Fibroblast of lung (primary cell): Measurements from ENCODE around the gene KIAA1755. TPM values are rescaled to one million over a fixed set of nuclear protein-coding genes. Genes with fewer than 3 reads are reported as not detected.

Experiments
- DNase-seq, 2 donors: peaks; one replicate each; pipeline versions ENCODE4 v3.0.0 to v3.0.0-alpha.2; 2010; ENCODE audit warnings: low read depth in 2 of 2
- H2AFZ ChIP-seq: 2 replicates; pipeline ENCODE4 v1.5.1; 2012; ENCODE audit warnings: low read length, control low read depth, inconsistent platforms
- H3K27ac ChIP-seq: 2 replicates; pipeline ENCODE4 v1.5.1; 2011; ENCODE audit warnings: low read length, control low read depth; ENCODE audit not compliant: insufficient read depth
- H3K27me3 ChIP-seq: 2 replicates; pipeline ENCODE4 v1.5.1; 2011; ENCODE audit warnings: mild to moderate bottlenecking, low read length; ENCODE audit not compliant: control insufficient read depth, insufficient read depth
- H3K36me3 ChIP-seq: 2 replicates; pipeline ENCODE4 v1.5.1; 2011; ENCODE audit warnings: low read length; ENCODE audit not compliant: control insufficient read depth, insufficient read depth
- H3K4me1 ChIP-seq: 2 replicates; pipeline ENCODE4 v1.5.1; 2011; ENCODE audit warnings: low read length; ENCODE audit not compliant: control insufficient read depth, insufficient read depth; ENCODE audit errors: extremely low read depth
- H3K4me2 ChIP-seq: 2 replicates; pipeline ENCODE4 v1.5.1; 2011; ENCODE audit warnings: low read length, control low read depth; ENCODE audit not compliant: insufficient read depth; ENCODE audit errors: extremely low read depth
- H3K4me3 ChIP-seq, 4 experiments: fragments of 200-600 bp in 1 of 4; sonication (generic) in 1 of 4; replicated peaks in 1 of 4; 2 replicates each; pipeline ENCODE4 v1.5.1; 2011 to 2016; ENCODE audit warnings: low read length in 4 of 4, low read depth in 3 of 4, mild to moderate bottlenecking in 3 of 4, control low read depth in 2 of 4, inconsistent platforms in 1 of 4, mixed read lengths in 1 of 4; ENCODE audit not compliant: insufficient read depth in 1 of 4; ENCODE audit errors: control extremely low read depth in 1 of 4
- H3K79me2 ChIP-seq: 2 replicates; pipeline ENCODE4 v1.5.1; 2012; ENCODE audit warnings: mild to moderate bottlenecking, low read length, inconsistent platforms; ENCODE audit not compliant: control insufficient read depth, insufficient read depth
- H3K9ac ChIP-seq: 2 replicates; pipeline ENCODE4 v1.5.1; 2011; ENCODE audit warnings: mild to moderate bottlenecking, low read length, control low read depth; ENCODE audit not compliant: insufficient read depth
- H3K9me3 ChIP-seq: 2 replicates; pipeline ENCODE4 v1.5.1; 2012; ENCODE audit warnings: low read depth, low read length; ENCODE audit not compliant: control insufficient read depth, insufficient read depth
- H4K20me1 ChIP-seq: 2 replicates; pipeline ENCODE4 v1.5.1; 2011; ENCODE audit warnings: low read length; ENCODE audit not compliant: control insufficient read depth, insufficient read depth; ENCODE audit errors: extremely low read depth
- CTCF ChIP-seq, 2 donors: IDR thresholded peaks in 1 of 2; conservative IDR thresholded peaks in 1 of 2; 1 replicate in 1 of 2; 2 replicates in 1 of 2; pipeline ENCODE4 v1.5.1; 2011 to 2012; ENCODE audit warnings: low read length in 2 of 2, control low read depth in 1 of 2, inconsistent platforms in 1 of 2, low read depth in 1 of 2, mild to moderate bottlenecking in 1 of 2
- EZH2 ChIP-seq: IDR thresholded peaks from 2 replicates; pipeline ENCODE4 v1.5.1; 2012; ENCODE audit warnings: low read length, control low read depth, mild to moderate bottlenecking; ENCODE audit errors: missing control alignments
- polyA plus RNA-seq, 2 donors: library from polyadenylated mRNA; depleted of rRNA in 1 of 2; stranded (reverse) in 1 of 2; unstranded in 1 of 2; fragments of >200 nt; gene quantifications; 2 replicates each; pipeline ENCODE4 v1.2.1, GENCODE V29; 2011 to 2012; ENCODE audit warnings: missing spikeins in 1 of 2
- total RNA-seq: library from RNA; depleted of rRNA; stranded (reverse); fragments of >200 nt; gene quantifications from 2 replicates; pipeline ENCODE4 v1.2.1, GENCODE V29; 2014

KIAA1755 gene
- total and polyA plus RNA-seq, 2 donors (not counting 1 experiment from before 2014, with no cell fraction given), result 0.60 to 2.8 TPM

DNA sequence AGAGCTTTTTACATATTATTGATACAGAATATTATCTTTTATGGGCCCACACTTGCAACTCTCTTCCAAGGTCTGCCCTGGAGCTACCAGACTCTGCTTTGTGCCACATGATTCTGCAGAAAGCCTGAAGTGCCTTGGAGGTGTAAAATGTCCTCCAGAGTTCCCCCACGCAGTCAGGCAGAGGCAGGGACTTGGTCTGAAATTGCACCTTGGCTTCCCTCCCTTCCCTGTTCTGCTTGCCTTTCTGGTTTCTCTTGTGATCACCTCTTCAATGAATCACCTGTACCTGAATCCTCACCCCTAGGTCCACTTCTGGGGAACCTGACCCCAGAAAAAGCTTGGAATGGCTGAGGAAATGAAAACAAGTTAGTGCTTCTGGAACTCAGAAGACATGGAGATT, 52.4 kb downstream of the KIAA1755 start:
- Histone ChIP-seq H3K79me2 (no peaks in the 10 kb centered on the region), H3K4me1 (peaks cover 6% of the 10 kb centered on the region), H2AFZ (no peak overlapping the region), H3K36me3 (no peaks in the 10 kb centered on the region), H3K4me2 (no peak overlapping the region), H4K20me1 (no peaks in the 10 kb centered on the region), H3K27me3 (no peaks in the 10 kb centered on the region), H3K27ac (no peak overlapping the region), H3K4me3 (no peak overlapping the region), H3K9ac (no peak overlapping the region), H3K9me3 (no peaks in the 10 kb centered on the region)
- DNase-seq, result no peak
- no peak for TF ChIP-seq EZH2
- no peak for TF ChIP-seq CTCF (conservative IDR thresholded peaks at IDR 0.05 in 1 of 2, IDR thresholded peaks at IDR 0.05 in 1 of 2; ENCODE audit: low read depth in 1 of 2, low read length in 2 of 2)

DNA sequence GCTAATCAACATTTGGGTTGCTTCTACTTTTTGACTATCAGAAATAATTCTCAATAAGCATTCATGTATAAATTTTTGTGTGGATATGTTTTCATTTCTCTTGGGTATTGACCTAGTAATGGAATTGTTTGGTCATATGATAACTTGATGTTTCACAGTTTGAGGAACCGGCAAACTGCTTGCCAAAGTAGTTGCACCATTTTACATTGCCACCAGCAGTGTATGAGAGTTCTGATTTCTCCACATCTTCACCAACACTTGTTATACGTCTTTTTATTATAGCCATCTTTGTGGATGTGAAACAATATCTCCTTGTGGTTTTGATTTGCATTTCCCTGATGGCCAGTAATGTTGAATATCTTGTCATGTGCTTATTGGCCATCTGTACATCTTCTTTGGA, 52.9 kb downstream of the KIAA1755 start:
- H3K4me3 ChIP-seq, result no peak overlapping the region
- H4K20me1 ChIP-seq, result no peaks in the 10 kb centered on the region
- TF ChIP-seq EZH2 (no peak), CTCF (conservative IDR thresholded peaks at IDR 0.05 in 1 of 2, IDR thresholded peaks at IDR 0.05 in 1 of 2; ENCODE audit: low read depth in 1 of 2, low read length in 2 of 2) (no peak)
- peaks cover 6% of the 10 kb centered on the region for H3K4me1 ChIP-seq
- H3K79me2 ChIP-seq, result no peaks in the 10 kb centered on the region
- no peak overlapping the region for H3K27ac ChIP-seq
- H2AFZ ChIP-seq, result no peak overlapping the region
- no peak overlapping the region for H3K9ac ChIP-seq
- H3K4me2 ChIP-seq, result no peak overlapping the region
- no peaks in the 10 kb centered on the region for H3K9me3 ChIP-seq
- no peaks in the 10 kb centered on the region for H3K36me3 ChIP-seq
- no peak for DNase-seq
- no peaks in the 10 kb centered on the region for H3K27me3 ChIP-seq

DNA sequence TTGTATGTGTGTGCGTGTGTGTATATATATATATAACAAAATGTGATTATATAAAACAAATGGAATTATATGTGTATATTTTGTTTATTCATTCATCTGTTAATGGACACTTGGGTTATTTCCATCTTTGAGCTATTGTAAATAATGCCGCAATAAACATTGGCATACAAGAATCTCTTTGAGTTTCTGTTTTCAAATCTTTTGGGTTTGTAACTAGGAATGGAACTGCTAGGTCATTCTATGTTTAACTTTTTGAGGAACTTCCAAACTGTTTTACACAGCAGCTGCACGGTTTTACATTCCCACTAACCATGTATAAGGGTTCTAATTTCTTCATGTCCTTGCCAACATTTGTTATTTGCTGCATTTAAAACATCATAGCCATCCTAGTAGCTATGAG, 55.5 kb downstream of the KIAA1755 start:
- peak in 1 of 2 donors; percentile 68 for DNase-seq
- H3K79me2 ChIP-seq, result no peaks in the 10 kb centered on the region
- H3K9ac ChIP-seq, result no peak overlapping the region
- no peak overlapping the region for H3K27ac ChIP-seq
- H3K36me3 ChIP-seq, result no peaks in the 10 kb centered on the region
- peaks cover 9% of the 10 kb centered on the region for H3K4me1 ChIP-seq
- H2AFZ ChIP-seq, result no peak overlapping the region
- H3K4me2 ChIP-seq, result no peak overlapping the region
- H3K4me3 ChIP-seq, result no peak overlapping the region
- H3K9me3 ChIP-seq, result no peaks in the 10 kb centered on the region
- H4K20me1 ChIP-seq, result no peaks in the 10 kb centered on the region
- TF ChIP-seq CTCF (conservative IDR thresholded peaks at IDR 0.05 in 1 of 2, IDR thresholded peaks at IDR 0.05 in 1 of 2; ENCODE audit: low read depth in 1 of 2, low read length in 2 of 2) (no peak), EZH2 (no peak)
- H3K27me3 ChIP-seq, result no peaks in the 10 kb centered on the region
